ENCODE measurements around the gene STARD9. TPM values are rescaled to one million over a fixed set of nuclear protein-coding genes. Genes with fewer than 3 reads are reported as not detected.
A peak's percentile ranks its signal among the peaks of the same experiment; 100 is the strongest.

STARD9 gene
- total RNA-seq, 2 experiments from 2014 or later: 14.0 to 16.1 TPM

- no peaks in the 10 kb centered on the region for H3K27me3 Mint-ChIP-seq
- no peaks in the 10 kb centered on the region for H3K9me3 Mint-ChIP-seq
- H3K36me3 Mint-ChIP-seq: peaks cover 5% of the 10 kb centered on the region
- DNase-seq (no peak), ATAC-seq (ENCODE audit: low read depth) (no peak)
- POLR2A ChIA-PET: interaction anchor here (0.6 kb wide), 2 partner anchors 12 to 496 kb away, joined by 3 to 6 read pairs; no protein-coding TSS in a partner anchor
- H3K4me1 Mint-ChIP-seq: no peaks in the 10 kb centered on the region
- no peak overlapping the region for H3K4me3 Mint-ChIP-seq
- H3K27ac Mint-ChIP-seq: no peak overlapping the region
These were observed 146.5 kb downstream of the STARD9 start for GRCh38 chr15:42721916-42722315.

GRCh38 chr15:42723068-42723467, 147.7 kb downstream of the STARD9 start:
- Mint-ChIP-seq H3K27me3 (no peaks in the 10 kb centered on the region), H3K36me3 (peaks cover 8% of the 10 kb centered on the region), H3K4me1 (no peaks in the 10 kb centered on the region), H3K4me3 (no peak overlapping the region), H3K27ac (no peak overlapping the region), H3K9me3 (no peaks in the 10 kb centered on the region)
- POLR2A ChIA-PET: interaction anchor here (1.1 to 1.5 kb wide), 2 partner anchors 10 to 14 kb away, joined by 3 read pairs; partner anchors contain the start of gene CDAN1
- DNase-seq: no peak
- no peak for ATAC-seq (ENCODE audit: low read depth)

GRCh38 chr15:42724276-42724675, 148.9 kb downstream of the STARD9 start:
- Mint-ChIP-seq H3K4me3 (no peak overlapping the region), H3K9me3 (no peaks in the 10 kb centered on the region), H3K27me3 (no peaks in the 10 kb centered on the region), H3K36me3 (peaks cover 12% of the 10 kb centered on the region), H3K4me1 (no peaks in the 10 kb centered on the region), H3K27ac (no peak overlapping the region)
- DNase-seq (no peak), ATAC-seq (ENCODE audit: low read depth) (no peak)
- POLR2A ChIA-PET: interaction anchor here (1.5 kb wide), 1 partner anchor 9 kb away, joined by 3 read pairs; no protein-coding TSS in a partner anchor

GRCh38 chr15:42725331-42725903, 150.0 kb downstream of the STARD9 start:
- H3K36me3 Mint-ChIP-seq: peaks cover 12% of the 10 kb centered on the region
- H3K27ac Mint-ChIP-seq: no peak overlapping the region
- no peaks in the 10 kb centered on the region for H3K4me1 Mint-ChIP-seq
- H3K9me3 Mint-ChIP-seq: no peaks in the 10 kb centered on the region
- no peak overlapping the region for H3K4me3 Mint-ChIP-seq
- POLR2A ChIA-PET: interaction anchor here (0.6 to 1.0 kb wide), 2 partner anchors 10 to 1069 kb away, joined by 3 read pairs; no protein-coding TSS in a partner anchor
- no peak for ATAC-seq (ENCODE audit: low read depth)
- DNase-seq: no peak
- no peaks in the 10 kb centered on the region for H3K27me3 Mint-ChIP-seq

GRCh38 chr15:42726114-42726513, 150.7 kb downstream of the STARD9 start:
- Mint-ChIP-seq H3K4me1 (no peaks in the 10 kb centered on the region), H3K9me3 (no peaks in the 10 kb centered on the region), H3K4me3 (no peak overlapping the region), H3K36me3 (peaks cover 14% of the 10 kb centered on the region), H3K27me3 (no peaks in the 10 kb centered on the region), H3K27ac (no peak overlapping the region)
- POLR2A ChIA-PET: interaction anchor here (0.6 to 1.0 kb wide), 3 partner anchors 9 to 11 kb away, joined by 3 read pairs; no protein-coding TSS in a partner anchor
- no peak for DNase-seq
- ATAC-seq (ENCODE audit: low read depth): peak; percentile 16

GRCh38 chr15:42727750-42728381, 152.5 kb downstream of the STARD9 start:
- Mint-ChIP-seq H3K27ac (no peak overlapping the region), H3K4me3 (no peak overlapping the region), H3K36me3 (peaks cover 19% of the 10 kb centered on the region), H3K27me3 (no peaks in the 10 kb centered on the region), H3K9me3 (no peaks in the 10 kb centered on the region), H3K4me1 (peaks cover 1% of the 10 kb centered on the region)
- no peak for DNase-seq
- no peak for ATAC-seq (ENCODE audit: low read depth)
- POLR2A ChIA-PET: no interaction called here

- POLR2A ChIA-PET: no interaction called here
- Mint-ChIP-seq H3K27me3 (no peaks in the 10 kb centered on the region), H3K36me3 (peaks cover 22% of the 10 kb centered on the region), H3K4me1 (peaks cover 1% of the 10 kb centered on the region), H3K27ac (peak overlapping the region; percentile 54), H3K4me3 (no peak overlapping the region), H3K9me3 (no peaks in the 10 kb centered on the region)
- DNase-seq (no peak), ATAC-seq (ENCODE audit: low read depth) (no peak)
These were observed 153.2 kb downstream of the STARD9 start for GRCh38 chr15:42728560-42728959.

GRCh38 chr15:42728972-42729371, 153.6 kb downstream of the STARD9 start:
- DNase-seq: no peak
- no peaks in the 10 kb centered on the region for H3K9me3 Mint-ChIP-seq
- H3K27ac Mint-ChIP-seq: no peak overlapping the region
- H3K4me1 Mint-ChIP-seq: peaks cover 1% of the 10 kb centered on the region
- H3K27me3 Mint-ChIP-seq: no peaks in the 10 kb centered on the region
- ATAC-seq (ENCODE audit: low read depth): no peak
- H3K36me3 Mint-ChIP-seq: peaks cover 22% of the 10 kb centered on the region
- no peak overlapping the region for H3K4me3 Mint-ChIP-seq
- POLR2A ChIA-PET: no interaction called here

GRCh38 chr15:42729409-42729808, 154.0 kb downstream of the STARD9 start:
- ATAC-seq (ENCODE audit: low read depth) (no peak), DNase-seq (no peak)
- H3K9me3 Mint-ChIP-seq: no peaks in the 10 kb centered on the region
- H3K4me3 Mint-ChIP-seq: no peak overlapping the region
- H3K27ac Mint-ChIP-seq: no peak overlapping the region
- H3K27me3 Mint-ChIP-seq: no peaks in the 10 kb centered on the region
- POLR2A ChIA-PET: no interaction called here
- peaks cover 24% of the 10 kb centered on the region for H3K36me3 Mint-ChIP-seq
- peaks cover 3% of the 10 kb centered on the region for H3K4me1 Mint-ChIP-seq

- Mint-ChIP-seq H3K27ac (no peak overlapping the region), H3K9me3 (no peaks in the 10 kb centered on the region)
These were observed 154.7 kb downstream of the STARD9 start for GRCh38 chr15:42730135-42730534.

GRCh38 chr15:42730536-42730935, 155.1 kb downstream of the STARD9 start:
- H3K36me3 Mint-ChIP-seq: peaks cover 19% of the 10 kb centered on the region

More at GRCh38 chr15:42730135-42730534, 154.7 kb downstream of the STARD9 start:
- peaks cover 5% of the 10 kb centered on the region for H3K4me1 Mint-ChIP-seq
- DNase-seq: no peak
- POLR2A ChIA-PET: no interaction called here
- no peak for ATAC-seq (ENCODE audit: low read depth)
- peaks cover 20% of the 10 kb centered on the region for H3K36me3 Mint-ChIP-seq
- no peaks in the 10 kb centered on the region for H3K27me3 Mint-ChIP-seq
- H3K4me3 Mint-ChIP-seq: no peak overlapping the region

GRCh38 chr15:42731461-42731860, 156.1 kb downstream of the STARD9 start:
- no peaks in the 10 kb centered on the region for H3K27me3 Mint-ChIP-seq
- H3K4me1 Mint-ChIP-seq: peaks cover 10% of the 10 kb centered on the region
- ATAC-seq (ENCODE audit: low read depth) (no peak), DNase-seq (no peak)
- H3K36me3 Mint-ChIP-seq: peaks cover 19% of the 10 kb centered on the region
- no peaks in the 10 kb centered on the region for H3K9me3 Mint-ChIP-seq
- no peak overlapping the region for H3K4me3 Mint-ChIP-seq
- POLR2A ChIA-PET: no interaction called here
- H3K27ac Mint-ChIP-seq: no peak overlapping the region

More at GRCh38 chr15:42730536-42730935, 155.1 kb downstream of the STARD9 start:
- Mint-ChIP-seq H3K27ac (no peak overlapping the region), H3K4me1 (peaks cover 5% of the 10 kb centered on the region), H3K4me3 (no peak overlapping the region), H3K9me3 (no peaks in the 10 kb centered on the region), H3K27me3 (no peaks in the 10 kb centered on the region)
- DNase-seq: no peak
- POLR2A ChIA-PET: interaction anchor here (0.6 kb wide), 1 partner anchor 504 kb away, joined by 4 read pairs; no protein-coding TSS in a partner anchor
- ATAC-seq (ENCODE audit: low read depth): no peak

GRCh38 chr15:42732095-42732827, 156.9 kb downstream of the STARD9 start:
- H3K4me1 Mint-ChIP-seq: peaks cover 10% of the 10 kb centered on the region
- no peak for ATAC-seq (ENCODE audit: low read depth)
- H3K36me3 Mint-ChIP-seq: peaks cover 17% of the 10 kb centered on the region
- no peaks in the 10 kb centered on the region for H3K9me3 Mint-ChIP-seq
- POLR2A ChIA-PET: no interaction called here
- H3K4me3 Mint-ChIP-seq: no peak overlapping the region
- H3K27me3 Mint-ChIP-seq: no peaks in the 10 kb centered on the region
- DNase-seq: no peak
- peak overlapping the region; percentile 49 for H3K27ac Mint-ChIP-seq

Data from activated naive CD8-positive, alpha-beta T cell treated with anti-CD3 and anti-CD28 coated beads, Interleukin-2, amount 10 ng/mL, durations not matched to agents 7 days and 5 days (primary cell).